NCI-H2227 (cell line): ENCODE measurements around the gene DIP2C.
"Not testable (repeated sequence)": the region's sequence is repeated elsewhere in the genome, so short reads cannot be mapped to it uniquely, and the experiment has no call there.

ENCODE experiments used
- DNase-seq: peaks from one replicate; lab custom pipeline; 2025; ENCODE audit not compliant: unreplicated experiment; lab: John Stamatoyannopoulos, UW

Gene DIP2C

GRCh38 chr10:343231-344220 lies 345.9 kb downstream of the DIP2C start:
- DNase-seq: no peak

GRCh38 chr10:341081-341740 lies 348.3 kb downstream of the DIP2C start:
- no peak for DNase-seq

DNA sequence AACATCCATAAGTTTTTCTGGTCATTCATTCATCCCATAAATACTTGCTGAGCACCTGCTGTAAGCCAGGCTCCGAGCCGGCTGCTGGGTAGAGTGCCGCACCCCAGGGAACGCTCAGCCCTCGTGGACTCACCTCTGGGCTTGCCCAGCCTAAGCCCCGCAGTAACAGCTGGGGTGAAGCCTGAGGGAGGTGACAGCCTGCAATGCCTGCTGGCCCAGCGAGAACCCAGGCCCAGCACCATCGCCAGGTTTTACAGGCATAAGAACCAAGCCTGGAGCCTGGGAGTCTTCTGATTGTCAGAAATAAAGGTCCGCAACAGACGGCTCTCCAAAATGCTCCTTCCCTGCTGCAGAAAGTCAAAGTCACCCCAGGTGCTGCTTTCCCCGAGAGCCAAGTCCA lies 348.8 kb downstream of the DIP2C start:
- no peak for DNase-seq

GRCh38 chr10:339038-339391 lies 350.5 kb downstream of the DIP2C start:
- no peak for DNase-seq

DNA sequence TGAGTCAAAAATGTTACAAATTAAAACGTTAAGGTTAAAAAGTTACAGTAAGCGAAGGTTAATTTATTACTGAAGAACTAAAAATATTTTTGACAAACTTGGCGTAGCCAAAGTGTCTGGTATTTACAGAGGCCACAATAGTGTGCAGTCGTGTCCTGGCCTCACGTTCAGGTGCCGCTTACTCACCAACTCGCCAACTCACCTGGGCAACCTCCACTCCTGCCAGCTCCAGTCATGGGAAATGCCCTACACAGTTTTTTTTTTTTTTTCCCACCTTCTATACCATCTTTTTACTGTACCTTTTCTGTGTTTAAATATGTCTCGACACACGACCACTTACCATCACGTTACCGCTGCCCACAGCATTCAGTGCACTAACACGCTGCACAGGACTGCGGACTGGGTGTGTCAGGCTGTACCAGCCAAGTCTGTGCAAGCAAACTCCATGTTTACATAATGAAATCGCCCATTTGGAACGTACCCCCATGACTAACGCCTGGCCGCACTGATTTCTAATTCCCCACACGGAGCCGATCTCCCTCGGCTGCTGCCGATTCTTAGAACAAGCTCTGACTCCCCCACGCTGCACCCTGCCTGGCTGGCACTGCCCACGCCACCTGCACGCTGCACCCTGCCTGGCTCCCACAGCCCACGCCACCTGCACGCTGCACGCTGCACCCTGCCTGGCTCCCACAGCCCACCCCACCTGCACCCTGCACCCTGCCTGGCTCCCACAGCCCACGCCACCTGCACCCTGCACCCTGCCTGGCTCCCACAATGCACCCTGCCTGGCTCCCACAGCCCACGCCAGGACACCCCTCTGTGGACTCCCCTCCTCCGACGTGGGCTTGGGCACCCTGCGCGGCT lies 351.1 kb downstream of the DIP2C start:
- DNase-seq: no peak

- no peak for DNase-seq
Observed at GRCh38 chr10:336247-336646, 353.2 kb downstream of the DIP2C start.

DNA sequence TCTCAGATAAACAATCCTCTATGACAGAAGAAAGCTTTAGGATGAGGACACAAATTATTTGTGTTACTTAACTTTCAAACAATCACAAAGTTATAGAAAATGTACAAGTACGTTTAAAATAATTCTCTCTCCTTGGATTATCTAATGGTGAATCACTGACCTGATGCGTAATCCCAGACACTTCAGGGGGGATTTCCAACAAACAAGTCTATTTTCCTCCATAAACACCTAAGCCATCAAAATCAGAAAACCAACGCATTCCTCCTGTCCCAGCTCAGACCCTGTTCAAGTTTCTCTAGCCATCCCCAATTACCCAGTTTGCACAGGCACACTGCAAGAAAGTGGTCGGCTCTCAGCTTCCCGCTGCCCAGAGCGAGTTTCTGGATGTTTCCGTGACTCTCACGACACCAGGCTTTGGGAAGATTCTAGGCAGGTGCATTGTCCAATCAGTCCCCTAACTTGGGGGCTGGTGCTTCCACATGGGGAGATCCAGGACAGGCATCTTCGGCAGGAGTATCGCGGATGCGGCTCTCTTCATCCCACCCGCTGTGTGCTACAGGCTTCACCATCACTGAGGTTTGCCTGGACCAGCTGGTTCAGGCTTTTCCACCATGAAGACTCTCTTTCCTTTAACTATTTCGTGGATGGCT lies 354.2 kb downstream of the DIP2C start:
- no peak for DNase-seq

DNA sequence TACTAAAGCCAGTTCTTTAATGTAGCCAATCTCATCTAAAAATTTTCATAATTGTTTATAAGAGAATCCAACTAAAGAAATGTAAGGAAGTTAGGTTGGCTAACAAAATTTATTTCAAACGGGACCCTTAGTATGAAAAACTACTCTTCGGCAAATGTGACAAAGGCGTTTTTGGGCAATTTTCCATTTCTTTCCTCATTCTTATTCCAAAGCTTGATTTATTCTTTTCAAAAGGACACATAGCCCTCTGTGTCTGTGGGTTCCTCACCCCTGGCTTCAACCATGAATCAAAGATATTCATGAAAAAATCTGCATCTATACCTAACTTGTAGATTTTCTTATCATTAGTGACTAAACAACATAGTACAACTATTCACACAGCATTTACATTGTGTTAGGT lies 358.3 kb downstream of the DIP2C start:
- no peak for DNase-seq

GRCh38 chr10:329361-330099 lies 359.9 kb downstream of the DIP2C start:
- DNase-seq: peak; percentile 16

DNA sequence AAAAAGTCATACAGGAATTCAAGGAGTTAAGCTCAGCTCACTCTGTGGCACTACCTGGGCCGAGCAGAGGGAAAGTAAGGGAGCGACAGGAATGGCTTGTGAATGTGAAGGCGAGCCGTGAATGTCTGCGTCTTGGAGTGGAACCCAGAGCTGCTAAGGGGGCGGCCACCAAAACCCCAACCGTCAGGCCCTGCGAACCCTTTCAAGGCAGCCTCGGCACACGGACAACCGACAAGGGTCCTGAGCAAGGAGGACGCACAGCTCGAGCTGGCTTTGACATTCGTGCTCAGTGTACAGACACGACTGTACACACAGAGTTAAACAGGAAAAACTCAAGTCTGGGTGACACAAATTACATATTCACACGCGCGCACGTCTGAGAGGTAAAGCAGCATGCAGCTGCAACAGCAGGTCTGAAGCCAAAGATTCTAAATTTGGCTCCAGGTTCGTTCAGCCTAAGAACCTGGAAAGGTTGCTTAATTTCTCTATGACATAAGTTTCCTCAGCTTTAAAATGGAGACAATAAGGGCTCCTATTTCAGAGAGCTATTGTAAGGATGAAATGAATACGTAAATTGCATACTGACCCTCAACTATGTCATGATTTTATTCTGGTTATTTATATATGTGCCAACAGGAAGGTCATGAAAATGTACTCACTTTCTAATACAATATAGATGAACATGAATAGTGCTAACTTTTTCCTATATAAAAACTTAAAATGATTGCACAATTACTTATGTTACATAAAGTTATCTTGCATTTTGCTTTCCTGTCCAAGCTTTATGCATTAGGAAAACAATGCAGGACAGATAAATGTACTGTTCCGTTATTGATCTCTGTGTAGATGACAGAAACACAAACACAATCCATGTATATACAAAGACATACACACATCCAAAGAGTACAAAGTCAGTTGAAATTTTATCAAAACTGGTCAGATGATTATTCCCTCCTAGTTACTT lies 361.3 kb downstream of the DIP2C start:
- no peak for DNase-seq

- no peak for DNase-seq
Observed at GRCh38 chr10:326894-327635, 362.4 kb downstream of the DIP2C start.

DNA sequence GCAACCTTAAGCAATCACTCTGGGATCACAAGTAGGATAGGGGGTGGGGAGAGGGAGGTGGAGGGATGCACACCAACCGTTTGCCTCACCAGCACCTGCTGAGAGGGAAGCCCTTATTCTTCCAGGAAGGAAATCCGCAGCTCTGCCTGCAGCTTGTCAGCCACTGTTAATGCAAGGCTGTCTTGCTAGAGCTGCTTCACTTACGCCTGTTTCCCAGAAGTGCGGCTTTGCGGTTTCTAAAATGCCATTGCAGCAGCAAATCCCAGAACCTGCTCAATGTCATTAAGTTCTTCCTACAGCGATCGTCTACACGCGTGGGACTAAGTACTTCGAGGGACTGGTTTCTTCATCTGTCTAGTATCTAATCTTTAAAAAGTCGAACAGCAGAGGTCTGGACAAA lies 363.1 kb downstream of the DIP2C start:
- no peak for DNase-seq

DNA sequence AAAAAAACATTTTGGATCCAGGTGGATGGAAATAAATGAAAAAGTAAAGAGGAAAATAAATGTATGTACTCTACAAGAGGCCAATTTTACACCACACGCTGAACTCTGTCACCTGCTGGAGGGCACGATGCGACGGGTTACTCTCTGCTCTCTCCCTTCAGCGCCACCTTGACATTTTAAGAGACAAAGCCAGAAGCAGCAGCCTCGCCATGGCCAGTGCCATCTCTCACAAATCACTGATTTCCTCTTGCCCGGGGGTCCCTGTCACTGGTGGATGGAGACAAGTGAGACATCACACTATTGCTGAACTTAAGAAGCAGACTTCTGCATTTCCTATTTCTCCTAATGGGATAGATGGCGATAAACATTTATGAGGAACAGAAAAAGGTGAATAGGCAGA lies 364.2 kb downstream of the DIP2C start:
- no peak for DNase-seq

DNA sequence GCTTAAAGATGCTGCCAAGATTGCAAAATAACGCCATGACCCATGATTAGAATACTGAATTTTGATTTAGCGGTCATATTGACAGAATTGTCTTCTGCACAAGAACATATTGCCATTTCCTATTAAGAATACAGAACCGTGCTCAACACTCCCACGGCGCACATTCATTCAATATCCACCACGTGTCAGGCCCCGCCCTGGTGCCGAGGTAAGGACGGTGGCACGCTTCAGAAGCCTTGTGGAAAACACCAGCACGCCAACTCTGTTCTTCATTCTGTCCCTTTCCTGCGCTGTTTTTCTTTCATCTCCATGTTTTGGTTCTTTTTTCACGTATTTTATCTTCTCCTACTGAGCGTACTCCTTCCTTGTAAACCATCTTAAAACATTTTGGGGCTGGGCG lies 364.9 kb downstream of the DIP2C start:
- no peak for DNase-seq

- DNase-seq: no peak
Observed at GRCh38 chr10:323651-324293, 365.7 kb downstream of the DIP2C start.

DNA sequence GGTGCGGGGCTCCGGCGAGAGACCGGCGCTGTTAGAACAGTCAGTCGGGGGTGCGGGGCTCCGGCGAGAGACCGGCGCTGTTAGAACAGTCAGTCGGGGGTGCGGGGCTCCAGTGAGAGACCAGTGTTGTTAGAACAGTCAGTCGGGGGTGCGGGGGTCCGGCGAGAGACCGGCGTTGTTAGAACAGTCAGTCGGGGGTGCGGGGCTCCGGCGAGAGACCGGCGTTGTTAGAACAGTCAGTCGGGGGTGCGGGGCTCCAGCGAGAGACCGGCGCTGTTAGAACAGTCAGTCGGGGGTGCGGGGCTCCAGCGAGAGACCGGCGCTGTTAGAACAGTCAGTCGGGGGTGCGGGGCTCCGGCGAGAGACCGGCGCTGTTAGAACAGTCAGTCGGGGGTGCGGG lies 366.4 kb downstream of the DIP2C start:
- not testable (repeated sequence) for DNase-seq

DNA sequence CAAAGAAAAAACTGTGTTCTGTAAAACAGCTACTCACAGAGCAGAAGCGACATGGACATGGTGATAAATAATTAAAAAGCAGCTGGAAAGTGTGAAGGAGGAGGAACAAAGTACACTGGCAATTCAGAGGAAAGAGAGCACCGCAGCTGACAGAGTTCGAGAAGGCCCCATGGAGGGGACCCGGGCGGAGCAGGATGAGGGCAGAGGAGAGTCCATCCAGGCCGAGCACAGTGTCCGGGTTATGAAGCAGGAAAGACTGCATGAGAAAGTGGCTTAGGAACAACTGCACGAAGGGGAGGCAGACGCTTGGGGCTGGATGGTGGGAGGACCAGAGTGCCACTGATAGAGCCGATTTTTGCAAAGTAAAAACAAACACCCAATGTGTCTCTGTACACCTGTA lies 368.7 kb downstream of the DIP2C start:
- no peak for DNase-seq

DNA sequence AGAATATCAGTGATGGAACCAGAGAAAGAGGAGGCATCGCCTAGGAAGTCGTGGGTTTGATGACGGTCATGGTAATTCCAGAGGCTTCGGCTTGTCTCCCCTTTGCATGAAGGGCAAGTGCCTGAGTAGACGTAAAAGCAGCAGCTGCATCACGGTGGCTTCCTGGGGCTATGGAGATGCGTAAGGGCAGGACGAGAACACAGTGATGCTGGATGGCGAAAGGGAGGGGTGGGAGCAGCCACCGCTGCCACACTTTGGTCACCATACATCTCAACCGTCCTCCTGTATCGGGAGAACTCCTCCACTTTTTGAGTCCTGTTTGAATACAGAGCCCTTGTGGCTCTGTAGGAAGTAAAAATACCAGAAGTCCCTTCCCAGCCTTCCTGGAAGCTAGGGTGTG lies 371.5 kb downstream of the DIP2C start:
- DNase-seq: no peak
